ENCODE data around the gene CHST14.

The CHST14 gene

DNA sequence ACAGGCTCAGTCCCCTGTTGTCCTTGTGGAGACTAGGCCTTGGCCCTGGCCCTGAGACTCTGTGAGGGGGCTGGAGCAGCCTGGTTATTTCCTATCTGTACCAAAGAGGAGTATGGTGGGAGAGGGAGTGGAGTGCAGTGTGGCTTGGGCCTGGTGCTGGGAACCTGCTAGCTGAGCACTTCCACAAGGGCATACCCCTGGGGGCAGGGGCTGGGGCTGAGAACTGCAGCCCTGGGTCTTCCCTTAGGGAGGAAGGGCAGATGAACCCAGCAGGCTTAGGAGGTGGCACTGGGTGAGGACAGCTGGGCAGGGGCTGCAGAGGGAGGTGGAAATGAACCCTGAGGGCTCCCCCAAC lies 3.5 kb upstream of the CHST14 start:
- peaks cover 8% of the 10 kb centered on the region; the same call in 1 of the 2 replicates for H3K27me3 ChIP-seq (ENCODE audit: insufficient read depth, low read length)
- no peak overlapping the region for H3K4me3 ChIP-seq (ENCODE audit: low read length)
- no peaks in the 10 kb centered on the region for H3K9me3 ChIP-seq (ENCODE audit: insufficient read depth, low read depth, low read length)
- H3K4me1 ChIP-seq (ENCODE audit: insufficient read depth, low read length), result 0 out of 2 replicates have a peak, but pooled peaks cover 2% of the 10 kb centered on the region
- H3K9ac ChIP-seq (ENCODE audit: low read depth, low read length), result no peak overlapping the region
- H3K36me3 ChIP-seq (ENCODE audit: insufficient read depth, low read depth, low read length), result peaks cover 62% of the 10 kb centered on the region
- no peak overlapping the region for H3K27ac ChIP-seq (ENCODE audit: low read length)

DNA sequence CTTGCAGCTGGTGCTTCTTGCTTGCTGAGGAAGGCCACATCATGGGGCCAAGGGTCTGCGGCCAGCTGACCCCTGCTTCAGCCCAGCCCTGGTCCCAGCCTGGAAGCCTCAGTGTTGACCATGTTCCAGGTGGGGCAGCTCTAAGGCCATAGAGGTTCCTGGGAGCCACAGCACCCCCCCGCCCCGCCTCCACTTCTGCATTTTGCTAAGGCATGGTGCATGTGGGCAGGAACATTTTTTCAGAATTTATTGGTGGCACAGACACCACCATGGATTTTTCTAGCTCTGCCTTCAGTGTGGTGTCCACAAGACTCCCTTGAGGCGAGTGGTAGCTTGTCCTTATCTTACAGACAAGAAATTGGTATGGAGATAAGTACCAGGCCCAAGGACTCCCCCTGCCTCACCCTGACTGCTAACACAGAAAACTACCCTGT lies 1.9 kb upstream of the CHST14 start:
- H3K27me3 ChIP-seq (ENCODE audit: insufficient read depth, low read length), result peaks cover 15% of the 10 kb centered on the region; the same call in 1 of the 2 replicates
- 0 out of 2 replicates have a peak, but pooled peaks cover 2% of the 10 kb centered on the region for H3K4me1 ChIP-seq (ENCODE audit: insufficient read depth, low read length)
- no peak overlapping the region for H3K27ac ChIP-seq (ENCODE audit: low read length)
- no peak overlapping the region for H3K9ac ChIP-seq (ENCODE audit: low read depth, low read length)
- H3K4me3 ChIP-seq (ENCODE audit: low read length), result no peak overlapping the region
- peaks cover 45% of the 10 kb centered on the region for H3K36me3 ChIP-seq (ENCODE audit: insufficient read depth, low read depth, low read length)
- H3K9me3 ChIP-seq (ENCODE audit: insufficient read depth, low read depth, low read length), result no peaks in the 10 kb centered on the region

DNA sequence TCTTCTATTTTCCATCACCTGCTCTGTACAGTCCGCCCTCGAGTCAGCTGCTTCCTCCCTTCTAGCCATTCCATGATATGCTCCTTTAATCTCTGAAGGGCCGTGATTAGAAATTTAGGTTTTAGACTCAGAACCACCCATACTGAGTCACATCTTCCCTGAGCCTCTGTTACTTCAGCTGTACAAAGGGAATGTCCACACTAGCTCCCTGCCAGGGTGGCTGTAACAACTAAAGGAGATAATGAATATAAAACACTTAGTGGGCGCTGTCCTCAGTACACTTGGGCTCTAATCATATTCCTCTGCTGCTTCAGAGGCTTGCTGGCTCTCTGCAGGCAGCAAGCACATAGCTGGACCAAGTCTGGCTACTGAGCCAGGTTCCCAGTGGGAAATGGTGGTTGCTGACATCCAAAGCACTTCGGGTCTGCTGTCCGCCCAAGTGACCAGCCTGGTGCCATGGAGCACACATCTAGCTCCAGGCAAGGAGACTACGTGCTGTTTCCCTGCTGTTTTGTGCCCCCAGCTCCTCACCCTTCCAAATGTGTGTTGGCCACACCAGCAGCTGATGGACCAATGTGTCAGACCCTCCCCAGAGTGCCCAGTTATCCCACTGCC lies 901 bp upstream of the CHST14 start:
- H3K27ac ChIP-seq (ENCODE audit: low read length), result no peak overlapping the region

DNA sequence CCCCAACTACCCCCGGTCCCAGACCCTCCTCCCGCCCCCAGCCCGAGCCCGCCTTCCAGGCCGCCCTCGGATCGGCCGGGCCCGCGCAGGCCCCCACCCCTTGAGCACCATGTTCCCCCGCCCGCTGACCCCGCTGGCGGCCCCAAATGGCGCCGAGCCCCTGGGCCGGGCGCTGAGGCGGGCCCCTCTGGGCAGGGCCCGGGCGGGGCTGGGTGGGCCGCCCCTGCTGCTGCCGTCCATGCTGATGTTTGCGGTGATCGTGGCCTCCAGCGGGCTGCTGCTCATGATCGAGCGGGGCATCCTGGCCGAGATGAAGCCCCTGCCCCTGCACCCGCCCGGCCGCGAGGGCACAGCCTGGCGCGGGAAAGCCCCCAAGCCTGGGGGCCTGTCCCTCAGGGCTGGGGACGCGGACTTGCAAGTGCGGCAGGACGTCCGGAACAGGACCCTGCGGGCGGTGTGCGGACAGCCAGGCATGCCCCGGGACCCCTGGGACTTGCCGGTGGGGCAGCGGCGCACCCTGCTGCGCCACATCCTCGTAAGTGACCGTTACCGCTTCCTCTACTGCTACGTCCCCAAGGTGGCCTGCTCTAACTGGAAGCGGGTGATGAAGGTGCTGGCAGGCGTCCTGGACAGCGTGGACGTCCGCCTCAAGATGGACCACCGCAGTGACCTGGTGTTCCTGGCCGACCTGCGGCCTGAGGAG lies 472 bp downstream of the CHST14 start:
- Histone ChIP-seq H3K9me3 (ENCODE audit: insufficient read depth, low read depth, low read length) (no peaks in the 10 kb centered on the region), H3K9ac (ENCODE audit: low read depth, low read length) (peak overlapping the region; percentile 84), H3K4me1 (ENCODE audit: insufficient read depth, low read length) (0 out of 2 replicates have a peak, but pooled peaks cover 2% of the 10 kb centered on the region), H3K27ac (ENCODE audit: low read length) (no peak overlapping the region), H3K27me3 (ENCODE audit: insufficient read depth, low read length) (peaks cover 15% of the 10 kb centered on the region; the same call in 1 of the 2 replicates), H3K4me3 (ENCODE audit: low read length) (peak overlapping the region; percentile 84), H3K36me3 (ENCODE audit: insufficient read depth, low read depth, low read length) (peaks cover 22% of the 10 kb centered on the region)

More for the DNA sequence above, 901 bp upstream of the CHST14 start:
- Histone ChIP-seq H3K27me3 (ENCODE audit: insufficient read depth, low read length) (peaks cover 15% of the 10 kb centered on the region; the same call in 1 of the 2 replicates), H3K36me3 (ENCODE audit: insufficient read depth, low read depth, low read length) (peaks cover 36% of the 10 kb centered on the region), H3K4me3 (ENCODE audit: low read length) (peak overlapping the region; percentile 76), H3K4me1 (ENCODE audit: insufficient read depth, low read length) (0 out of 2 replicates have a peak, but pooled peaks cover 2% of the 10 kb centered on the region), H3K9ac (ENCODE audit: low read depth, low read length) (peak overlapping the region; percentile 83; the same call in 1 of the 2 replicates), H3K9me3 (ENCODE audit: insufficient read depth, low read depth, low read length) (no peaks in the 10 kb centered on the region)

DNA sequence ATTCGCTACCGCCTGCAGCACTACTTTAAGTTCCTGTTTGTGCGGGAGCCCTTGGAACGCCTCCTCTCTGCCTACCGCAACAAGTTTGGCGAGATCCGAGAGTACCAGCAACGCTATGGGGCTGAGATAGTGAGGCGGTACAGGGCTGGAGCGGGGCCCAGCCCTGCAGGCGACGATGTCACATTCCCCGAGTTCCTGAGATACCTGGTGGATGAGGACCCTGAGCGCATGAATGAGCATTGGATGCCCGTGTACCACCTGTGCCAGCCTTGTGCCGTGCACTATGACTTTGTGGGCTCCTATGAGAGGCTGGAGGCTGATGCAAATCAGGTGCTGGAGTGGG lies 995 bp downstream of the CHST14 start:
- Histone ChIP-seq H3K9ac (ENCODE audit: low read depth, low read length) (peak overlapping the region; percentile 84), H3K4me1 (ENCODE audit: insufficient read depth, low read length) (0 out of 2 replicates have a peak, but pooled peaks cover 2% of the 10 kb centered on the region), H3K36me3 (ENCODE audit: insufficient read depth, low read depth, low read length) (peaks cover 17% of the 10 kb centered on the region), H3K9me3 (ENCODE audit: insufficient read depth, low read depth, low read length) (no peaks in the 10 kb centered on the region), H3K4me3 (ENCODE audit: low read length) (peak overlapping the region; percentile 84), H3K27me3 (ENCODE audit: insufficient read depth, low read length) (peaks cover 15% of the 10 kb centered on the region; the same call in 1 of the 2 replicates), H3K27ac (ENCODE audit: low read length) (no peak overlapping the region)

DNA sequence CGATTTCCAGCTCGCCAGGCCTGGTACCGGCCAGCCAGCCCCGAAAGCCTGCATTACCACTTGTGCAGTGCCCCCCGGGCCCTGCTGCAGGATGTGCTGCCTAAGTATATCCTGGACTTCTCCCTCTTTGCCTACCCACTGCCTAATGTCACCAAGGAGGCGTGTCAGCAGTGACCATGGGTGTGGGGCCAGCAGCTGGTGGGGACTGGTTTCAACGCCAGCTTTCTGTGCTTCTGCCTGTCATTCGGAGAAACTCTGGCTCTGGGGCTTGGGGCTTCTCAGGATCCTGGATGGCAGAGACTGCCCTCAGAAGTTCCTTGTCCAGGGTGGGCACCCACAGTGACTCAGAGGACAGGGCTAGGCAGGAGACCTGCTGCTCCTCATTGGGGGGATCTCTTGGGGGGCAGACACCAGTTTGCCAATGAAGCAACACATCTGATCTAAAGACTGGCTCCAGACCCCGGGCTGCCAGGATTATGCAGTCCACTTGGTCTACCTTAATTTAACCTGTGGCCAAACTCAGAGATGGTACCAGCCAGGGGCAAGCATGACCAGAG lies 1.5 kb downstream of the CHST14 start:
- Histone ChIP-seq H3K4me1 (ENCODE audit: insufficient read depth, low read length) (peaks cover 2% of the 10 kb centered on the region; the same call in 1 of the 2 replicates), H3K27ac (ENCODE audit: low read length) (no peak overlapping the region), H3K27me3 (ENCODE audit: insufficient read depth, low read length) (peaks cover 15% of the 10 kb centered on the region; the same call in 1 of the 2 replicates), H3K36me3 (ENCODE audit: insufficient read depth, low read depth, low read length) (peaks cover 12% of the 10 kb centered on the region; the same call in 1 of the 2 replicates), H3K4me3 (ENCODE audit: low read length) (peak overlapping the region; percentile 84; the same call in 1 of the 2 replicates), H3K9me3 (ENCODE audit: insufficient read depth, low read depth, low read length) (no peaks in the 10 kb centered on the region), H3K9ac (ENCODE audit: low read depth, low read length) (peak overlapping the region; percentile 84; the same call in 1 of the 2 replicates)

DNA sequence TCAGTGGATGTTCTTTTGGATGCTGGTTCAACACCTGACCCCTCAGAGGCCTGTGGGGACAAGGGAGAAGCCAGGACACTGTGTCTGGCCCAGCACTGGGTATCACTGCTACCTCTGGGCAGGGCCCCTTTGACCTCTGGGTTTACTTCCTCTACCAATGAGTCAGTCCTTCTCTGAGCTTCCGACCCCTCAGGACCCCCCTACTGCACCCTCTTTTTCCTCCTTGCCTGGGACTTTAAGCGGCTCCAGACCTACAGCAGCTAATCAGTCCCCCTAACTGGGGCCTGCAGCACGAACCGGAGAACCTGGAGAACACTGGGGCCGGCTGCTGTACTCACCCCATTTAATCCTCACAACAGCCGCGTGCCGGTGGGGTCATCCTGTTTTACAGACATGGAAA lies 3.8 kb downstream of the CHST14 start:
- peaks cover 10% of the 10 kb centered on the region; the same call in 1 of the 2 replicates for H3K4me1 ChIP-seq (ENCODE audit: insufficient read depth, low read length)
- no peak overlapping the region for H3K9ac ChIP-seq (ENCODE audit: low read depth, low read length)
- H3K27ac ChIP-seq (ENCODE audit: low read length), result no peak overlapping the region
- no peaks in the 10 kb centered on the region for H3K9me3 ChIP-seq (ENCODE audit: insufficient read depth, low read depth, low read length)
- H3K36me3 ChIP-seq (ENCODE audit: insufficient read depth, low read depth, low read length), result no peaks in the 10 kb centered on the region
- H3K4me3 ChIP-seq (ENCODE audit: low read length), result no peak overlapping the region
- peaks cover 15% of the 10 kb centered on the region; the same call in 1 of the 2 replicates for H3K27me3 ChIP-seq (ENCODE audit: insufficient read depth, low read length)

DNA sequence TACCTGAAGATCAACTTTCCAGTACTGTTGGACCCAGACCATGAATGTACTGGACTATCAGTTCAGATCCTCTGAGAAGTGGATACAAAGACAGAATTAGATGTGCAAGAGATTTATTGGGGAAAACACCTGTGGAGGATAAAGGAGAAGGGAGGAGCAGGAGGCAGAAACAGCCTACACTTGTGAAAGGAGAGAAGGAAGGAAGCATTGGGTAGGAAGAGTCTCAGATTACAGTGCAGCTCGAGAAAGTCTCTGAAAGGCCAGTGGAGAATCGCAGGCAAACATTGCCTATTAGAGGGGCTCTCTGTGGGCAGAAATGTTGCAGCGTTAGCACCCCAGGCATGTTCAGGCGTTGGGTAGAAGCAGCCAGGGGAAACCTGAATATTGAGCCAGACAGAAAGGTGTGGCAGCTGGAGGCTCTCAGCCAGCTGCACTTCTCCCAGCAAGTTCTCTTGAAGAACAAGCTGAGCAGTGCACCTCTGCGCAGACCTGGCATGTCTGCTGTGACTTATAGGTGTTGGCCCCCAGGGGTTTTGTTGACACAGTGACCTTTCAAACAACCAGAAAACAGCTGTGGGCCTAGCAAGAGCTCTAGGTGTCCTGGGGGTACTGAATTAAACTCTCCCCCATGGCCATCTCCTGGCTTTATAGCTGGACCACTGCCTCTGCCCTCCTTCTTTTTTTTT lies 7.0 kb downstream of the CHST14 start:
- H3K4me1 ChIP-seq (ENCODE audit: insufficient read depth, low read length), result peaks cover 8% of the 10 kb centered on the region; the same call in 1 of the 2 replicates
- peaks cover 2% of the 10 kb centered on the region; the same call in 1 of the 2 replicates for H3K27me3 ChIP-seq (ENCODE audit: insufficient read depth, low read length)
- H3K9me3 ChIP-seq (ENCODE audit: insufficient read depth, low read depth, low read length), result no peaks in the 10 kb centered on the region
- H3K36me3 ChIP-seq (ENCODE audit: insufficient read depth, low read depth, low read length), result no peaks in the 10 kb centered on the region
- H3K27ac ChIP-seq (ENCODE audit: low read length), result no peak overlapping the region
- H3K9ac ChIP-seq (ENCODE audit: low read depth, low read length), result no peak overlapping the region
- peak overlapping the region; percentile 34; the same call in 1 of the 2 replicates for H3K4me3 ChIP-seq (ENCODE audit: low read length)

DNA sequence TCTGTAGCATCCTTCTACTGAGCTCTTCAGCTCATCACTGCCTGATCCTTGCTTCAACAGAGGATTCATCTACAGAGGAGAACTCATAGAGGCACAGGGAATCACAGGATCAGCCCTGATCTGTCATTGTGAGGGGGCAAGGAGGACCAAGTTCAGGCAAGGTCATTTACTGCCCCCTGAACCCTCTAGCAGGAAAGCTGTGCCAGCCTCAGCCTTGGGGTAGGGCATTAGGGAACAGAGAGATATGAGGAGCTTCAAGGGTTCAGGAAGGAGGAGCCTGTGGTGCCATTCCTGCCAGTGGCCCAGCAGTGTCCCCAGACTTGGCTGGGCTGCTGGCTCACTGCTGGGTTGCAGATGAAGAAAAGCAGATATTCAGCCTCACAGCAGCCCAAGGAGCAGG lies 8.2 kb downstream of the CHST14 start:
- peaks cover 8% of the 10 kb centered on the region; the same call in 1 of the 2 replicates for H3K4me1 ChIP-seq (ENCODE audit: insufficient read depth, low read length)
- H3K27ac ChIP-seq (ENCODE audit: low read length), result no peak overlapping the region
- no peaks in the 10 kb centered on the region for H3K9me3 ChIP-seq (ENCODE audit: insufficient read depth, low read depth, low read length)
- no peaks in the 10 kb centered on the region for H3K36me3 ChIP-seq (ENCODE audit: insufficient read depth, low read depth, low read length)
- H3K4me3 ChIP-seq (ENCODE audit: low read length), result no peak overlapping the region
- no peaks in the 10 kb centered on the region for H3K27me3 ChIP-seq (ENCODE audit: insufficient read depth, low read length)
- H3K9ac ChIP-seq (ENCODE audit: low read depth, low read length), result no peak overlapping the region

DNA sequence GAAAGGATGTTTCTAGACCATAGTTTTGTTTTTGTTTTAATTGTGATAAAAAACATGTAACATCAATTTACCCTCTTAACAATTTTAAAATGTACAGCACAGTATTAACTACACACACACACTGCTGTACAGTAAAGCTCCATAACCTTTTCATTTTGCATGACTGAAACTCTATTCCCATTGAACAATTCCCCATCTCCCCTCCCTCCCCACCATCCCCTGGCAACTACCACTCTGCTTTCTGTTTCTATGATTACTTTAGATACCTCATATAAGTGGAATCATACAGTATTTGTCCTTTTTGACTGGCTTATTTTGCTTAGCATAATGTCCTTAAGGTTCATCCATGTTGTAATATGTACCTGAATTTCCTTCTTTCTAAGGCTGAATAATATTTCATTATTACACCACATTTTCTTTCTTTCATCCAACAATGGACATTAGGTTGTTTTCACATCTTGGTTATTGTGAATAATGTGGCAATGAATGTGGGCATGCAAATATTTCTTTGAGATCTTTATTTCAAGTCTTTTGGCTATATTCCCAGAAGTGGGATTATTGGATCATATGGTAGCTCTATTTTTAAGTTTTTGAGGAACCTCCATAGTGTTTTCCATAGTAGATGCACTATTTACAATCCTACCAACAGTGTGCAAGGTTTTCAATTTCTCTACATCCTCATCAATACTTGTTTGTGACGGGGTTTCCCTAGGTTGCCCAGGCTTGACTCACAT lies 10.7 kb downstream of the CHST14 start:
- H3K9me3 ChIP-seq (ENCODE audit: insufficient read depth, low read depth, low read length), result no peaks in the 10 kb centered on the region
- H3K27ac ChIP-seq (ENCODE audit: low read length), result no peak overlapping the region
- peaks cover 8% of the 10 kb centered on the region; the same call in 1 of the 2 replicates for H3K4me1 ChIP-seq (ENCODE audit: insufficient read depth, low read length)
- no peak overlapping the region for H3K9ac ChIP-seq (ENCODE audit: low read depth, low read length)
- no peaks in the 10 kb centered on the region for H3K36me3 ChIP-seq (ENCODE audit: insufficient read depth, low read depth, low read length)
- H3K27me3 ChIP-seq (ENCODE audit: insufficient read depth, low read length), result no peaks in the 10 kb centered on the region
- H3K4me3 ChIP-seq (ENCODE audit: low read length), result no peak overlapping the region

DNA sequence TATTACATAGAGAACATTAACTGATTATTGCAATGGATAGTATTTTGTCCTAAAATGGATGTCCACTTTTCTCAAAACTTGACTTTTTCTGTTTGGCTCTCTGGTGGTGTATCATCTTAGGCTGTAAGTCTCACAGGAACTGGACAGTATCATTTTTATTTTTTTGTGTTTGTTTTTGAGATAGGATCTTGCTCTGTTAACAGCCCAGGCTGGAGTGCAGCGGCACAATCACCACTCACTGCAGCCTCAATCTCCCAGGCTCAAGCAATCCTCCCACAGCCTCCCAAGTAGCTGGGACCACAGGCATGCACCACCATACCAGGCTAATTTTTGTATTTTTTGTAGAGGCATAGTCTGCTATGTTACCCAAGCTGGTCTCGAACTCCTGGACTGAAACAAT lies 13.1 kb downstream of the CHST14 start:
- H3K9me3 ChIP-seq (ENCODE audit: insufficient read depth, low read depth, low read length), result no peaks in the 10 kb centered on the region
- H3K36me3 ChIP-seq (ENCODE audit: insufficient read depth, low read depth, low read length), result no peaks in the 10 kb centered on the region
- H3K9ac ChIP-seq (ENCODE audit: low read depth, low read length), result no peak overlapping the region
- no peaks in the 10 kb centered on the region for H3K27me3 ChIP-seq (ENCODE audit: insufficient read depth, low read length)
- no peaks in the 10 kb centered on the region for H3K4me1 ChIP-seq (ENCODE audit: insufficient read depth, low read length)
- no peak overlapping the region for H3K4me3 ChIP-seq (ENCODE audit: low read length)
- no peak overlapping the region for H3K27ac ChIP-seq (ENCODE audit: low read length)

Data from iPS-20b (cell line).